Mucosa of descending colon (tissue), 3 donors: ENCODE data around the gene CCDC6. TPM values are rescaled to one million over a fixed set of nuclear protein-coding genes. Genes with fewer than 3 reads are reported as not detected.
A peak's percentile ranks its signal among the peaks of the same experiment; 100 is the strongest.

Source experiments
- ATAC-seq: fragments of 200-7000 bp; cut with Tn5 transposase; one replicate; pipeline ENCODE4 v1.9.1; 2020; ENCODE audit warnings: mild to moderate bottlenecking, moderate library complexity
- DNase-seq, 3 donors: peaks; one replicate each; pipeline ENCODE4 v3.0.0-alpha.2; 2020
- H3K36me3 ChIP-seq: fragments of 200-600 bp; one replicate; pipeline ENCODE4 v1.8.0; 2021; ENCODE audit warnings: low read depth, mild to moderate bottlenecking
- H3K4me1 ChIP-seq: fragments of 200-600 bp; one replicate; pipeline ENCODE4 v1.8.0; 2021; ENCODE audit warnings: low read depth, mild to moderate bottlenecking
- H3K4me3 ChIP-seq: fragments of 200-600 bp; one replicate; pipeline ENCODE4 v1.8.0; 2021; ENCODE audit warnings: mild to moderate bottlenecking
- H3K9me3 ChIP-seq: fragments of 200-600 bp; one replicate; pipeline ENCODE4 v1.8.0; 2021; ENCODE audit warnings: mild to moderate bottlenecking
- CTCF ChIP-seq: fragments of 200-600 bp; IDR thresholded peaks from one replicate; pipeline ENCODE4 v1.8.0; 2022; ENCODE audit warnings: antibody characterized with exemption, mild to moderate bottlenecking
- intact Hi-C, 2 donors: fragments of 100-400 bp; cut with DNase I in 1 of 2; cut with micrococcal nuclease in 1 of 2; formaldehyde crosslinking; loops; one replicate each; pipeline versions ENCODE4 v1.11.0 to v1.11.1; 2022; cut with DNase I, micrococcal nuclease
- total RNA-seq, 3 donors: library from RNA; stranded (reverse); fragmentation: NEBNext Ultra II Directional in 2 of 3; extraction: Animal tissue kit (Norgen Biotek cat#: 25700) in 2 of 3; gene quantifications; one replicate each; pipeline versions ENCODE4 v1.2.1 to v1.2.4, GENCODE V29; 2021 to 2023
- donor health status: DM: no; HTN: no; CAD: no; lungs with moderate emphysema.
- donor health status: DM: no; HTN: no; CAD: no.
- donor health status: DM: no; HTN: yes; CAD: no.

CCDC6 gene
- total RNA-seq, 3 donors from 2014 or later: 54.5 to 73.1 (median 62.7) TPM

GRCh38 chr10:59833810-59834209, 72.5 kb downstream of the CCDC6 start:
- DNase-seq (peak in 1 of 3 donors; percentile 45), ATAC-seq (peak; percentile 77)
- Histone ChIP-seq H3K9me3 (no peaks in the 10 kb centered on the region), H3K36me3 (no peaks in the 10 kb centered on the region), H3K4me3 (no peak overlapping the region), H3K4me1 (peaks cover 4% of the 10 kb centered on the region)
- TF ChIP-seq CTCF: no peak
- intact Hi-C loops: loop anchor here in 1 of 2 donors (10.0 kb wide), 1 partner anchor 201 kb away; no protein-coding TSS in a partner anchor

- H3K4me1 ChIP-seq: no peaks in the 10 kb centered on the region
- H3K9me3 ChIP-seq: no peaks in the 10 kb centered on the region
- ATAC-seq (no peak), DNase-seq (no peak)
- no peaks in the 10 kb centered on the region for H3K36me3 ChIP-seq
- H3K4me3 ChIP-seq: no peak overlapping the region
- no peak for TF ChIP-seq CTCF
- intact Hi-C loops: loop anchor here in 1 of 2 donors (10.0 kb wide), 1 partner anchor 202 kb away; no protein-coding TSS in a partner anchor
Observed at GRCh38 chr10:59832506-59832905, 73.8 kb downstream of the CCDC6 start.

GRCh38 chr10:59831658-59832503, 74.5 kb downstream of the CCDC6 start:
- Histone ChIP-seq H3K4me3 (no peak overlapping the region), H3K9me3 (no peaks in the 10 kb centered on the region), H3K36me3 (no peaks in the 10 kb centered on the region), H3K4me1 (no peaks in the 10 kb centered on the region)
- no peak for TF ChIP-seq CTCF
- DNase-seq (no peak), ATAC-seq (no peak)
- intact Hi-C loops: loop anchor here in 1 of 2 donors (10.0 kb wide), 1 partner anchor 203 kb away; no protein-coding TSS in a partner anchor

GRCh38 chr10:59830601-59831259, 75.6 kb downstream of the CCDC6 start:
- DNase-seq (peak in 1 of 3 donors; percentile 72), ATAC-seq (peak; percentile 65)
- intact Hi-C loops: loop anchor here in 1 of 2 donors (10.0 kb wide), 1 partner anchor 204 kb away; no protein-coding TSS in a partner anchor
- Histone ChIP-seq H3K36me3 (no peaks in the 10 kb centered on the region), H3K9me3 (no peaks in the 10 kb centered on the region), H3K4me3 (no peak overlapping the region), H3K4me1 (no peaks in the 10 kb centered on the region)
- peak; percentile 54 for TF ChIP-seq CTCF

- no peaks in the 10 kb centered on the region for H3K36me3 ChIP-seq
- TF ChIP-seq CTCF: no peak
- ATAC-seq: no peak
Observed at GRCh38 chr10:59829601-59830000, 76.8 kb downstream of the CCDC6 start.

More at GRCh38 chr10:59829601-59830000, 76.8 kb downstream of the CCDC6 start:
- H3K4me3 ChIP-seq: no peak overlapping the region
- DNase-seq: no peak
- H3K9me3 ChIP-seq: no peaks in the 10 kb centered on the region
- H3K4me1 ChIP-seq: no peaks in the 10 kb centered on the region
- intact Hi-C loops: no loop called here
